DND-41 (cell line): ENCODE data around the gene ACAA1.

Experiments
- ATAC-seq: fragments of 200-7000 bp; cut with Tn5 transposase; 3 replicates; pipeline ENCODE4 v1.9.1; 2021; ENCODE audit warnings: low read depth; ENCODE audit not compliant: insufficient read depth
- DNase-seq: peaks from one replicate; pipeline ENCODE4 v3.0.0-alpha.2; 2020
- H2AFZ ChIP-seq: 2 replicates; pipeline ENCODE4 v1.6.0; 2012; ENCODE audit warnings: low read depth, low read length
- H3K27ac ChIP-seq: 2 replicates; pipeline ENCODE4 v1.5.1; 2012; ENCODE audit warnings: low read length, inconsistent platforms
- H3K27me3 ChIP-seq: fragments of 200-600 bp; sonication (generic); 2 replicates; pipeline ENCODE4 v1.6.0; 2012; ENCODE audit warnings: low read length, mild to moderate bottlenecking, inconsistent platforms; ENCODE audit not compliant: insufficient read depth, poor library complexity
- H3K36me3 ChIP-seq: 2 replicates; pipeline ENCODE4 v1.5.1; 2012; ENCODE audit warnings: low read length, inconsistent platforms; ENCODE audit not compliant: insufficient read depth
- H3K4me1 ChIP-seq: 2 replicates; pipeline ENCODE4 v1.5.1; 2012; ENCODE audit warnings: mild to moderate bottlenecking, low read length; ENCODE audit not compliant: insufficient read depth
- H3K4me2 ChIP-seq: 2 replicates; pipeline ENCODE4 v1.6.0; 2012; ENCODE audit warnings: mild to moderate bottlenecking, moderate library complexity, low read length, inconsistent platforms; ENCODE audit not compliant: insufficient read depth
- H3K4me3 ChIP-seq, 2 experiments: fragments of 200-600 bp in 1 of 2; shearing (Covaris generic) in 1 of 2; 2 replicates each; pipeline ENCODE4 v1.5.1; 2012 to 2016; ENCODE audit warnings: inconsistent platforms in 2 of 2, low read length in 2 of 2, mild to moderate bottlenecking in 2 of 2, low read depth in 1 of 2, moderate library complexity in 1 of 2
- H3K79me2 ChIP-seq: 2 replicates; pipeline ENCODE4 v1.6.0; 2012; ENCODE audit warnings: low read length, inconsistent platforms; ENCODE audit not compliant: insufficient read depth
- H3K9ac ChIP-seq: 2 replicates; pipeline ENCODE4 v1.6.0; 2012; ENCODE audit warnings: low read depth, mild to moderate bottlenecking, inconsistent platforms, low read length, moderate library complexity
- H3K9me3 ChIP-seq: 2 replicates; pipeline ENCODE4 v1.5.1; 2012; ENCODE audit warnings: low read length, moderate library complexity, mild to moderate bottlenecking, inconsistent platforms; ENCODE audit not compliant: insufficient read depth, severe bottlenecking
- H4K20me1 ChIP-seq: 2 replicates; pipeline ENCODE4 v1.6.0; 2012; ENCODE audit warnings: low read length; ENCODE audit not compliant: insufficient read depth
- CTCF ChIP-seq: IDR thresholded peaks from 2 replicates; pipeline ENCODE4 v1.5.1; 2012; ENCODE audit warnings: borderline replicate concordance, low read length, moderate library complexity, mild to moderate bottlenecking; ENCODE audit not compliant: poor library complexity, severe bottlenecking; ENCODE audit errors: extremely low read depth
- EZH2 ChIP-seq: IDR thresholded peaks from 3 replicates; pipeline ENCODE4 v1.6.1; 2012; ENCODE audit warnings: borderline replicate concordance, low read depth, mild to moderate bottlenecking, moderate library complexity, low read length, inconsistent platforms; ENCODE audit not compliant: severe bottlenecking

ACAA1 gene

GRCh38 chr3:38136777-38137614 is at the start of gene ACAA1:
Gene ACAA1, minus strand, starts transcription at chr3:38137127. Its CDS starts 92 bp downstream, at chr3:38137035.
- Histone ChIP-seq H3K27me3 (no peaks in the 10 kb centered on the region), H3K4me1 (peaks cover 45% of the 10 kb centered on the region), H3K9ac (peak within 1 kb of the TSS; percentile 96), H3K4me2 (peak within 1 kb of the TSS; percentile 97), H3K79me2 (peaks cover 44% of the 10 kb centered on the region), H3K27ac (peak within 1 kb of the TSS; percentile 83), H3K36me3 (peaks cover 58% of the 10 kb centered on the region), H2AFZ (peak within 1 kb of the TSS; percentile 99), H4K20me1 (peaks cover 3% of the 10 kb centered on the region; the same call in 1 of the 2 replicates), H3K4me3 (peak within 1 kb of the TSS; percentile 91 to 92), H3K9me3 (no peaks in the 10 kb centered on the region)
- ATAC-seq, result peak; percentile 90
- TF ChIP-seq CTCF, result no peak
- no peak for TF ChIP-seq EZH2
- DNase-seq, result peak; percentile 99

GRCh38 chr3:38177181-38177580 is 40.3 kb upstream of the ACAA1 start:
- Histone ChIP-seq H3K27me3 (no peaks in the 10 kb centered on the region), H3K4me1 (peaks cover 19% of the 10 kb centered on the region), H3K4me2 (no peak overlapping the region), H3K9ac (no peak overlapping the region), H2AFZ (no peak overlapping the region), H3K4me3 (no peak overlapping the region), H3K36me3 (peaks cover 3% of the 10 kb centered on the region; the same call in 1 of the 2 replicates), H3K27ac (no peak overlapping the region), H3K79me2 (peaks cover 99% of the 10 kb centered on the region), H4K20me1 (peaks cover 66% of the 10 kb centered on the region), H3K9me3 (no peaks in the 10 kb centered on the region)
- DNase-seq (no peak), ATAC-seq (no peak)
- TF ChIP-seq EZH2, result no peak
- no peak for TF ChIP-seq CTCF

- Histone ChIP-seq H3K4me2 (no peak overlapping the region), H3K4me3 (no peak overlapping the region), H3K79me2 (peaks cover 100% of the 10 kb centered on the region), H3K36me3 (no peaks in the 10 kb centered on the region; the same call in 1 of the 2 replicates), H3K27ac (no peak overlapping the region), H3K27me3 (no peaks in the 10 kb centered on the region), H4K20me1 (peaks cover 64% of the 10 kb centered on the region), H3K4me1 (peaks cover 31% of the 10 kb centered on the region), H3K9ac (no peak overlapping the region), H3K9me3 (no peaks in the 10 kb centered on the region), H2AFZ (no peak overlapping the region)
- peak; percentile 73 for ATAC-seq
- TF ChIP-seq EZH2 (no peak), CTCF (no peak)
- no peak for DNase-seq
These were observed 37.0 kb upstream of the ACAA1 start for GRCh38 chr3:38173834-38174418.
